Naive B cell (primary cell): ENCODE data around the gene PARG. TPM values are rescaled to one million over a fixed set of nuclear protein-coding genes. Genes with fewer than 3 reads are reported as not detected.
"Not testable (repeated sequence)": the region's sequence is repeated elsewhere in the genome, so short reads cannot be mapped to it uniquely, and the experiment has no call there.

Experiments
- ATAC-seq, 2 donors: fragments of 150-1000 bp; cut with Tn5 transposase; 2 replicates each; pipeline ENCODE4 v1.10.0; 2021; ENCODE audit warnings: low read depth in 2 of 2, mild to moderate bottlenecking in 2 of 2, moderate library complexity in 2 of 2
- DNase-seq: peaks from one replicate; pipeline ENCODE4 v3.0.0; 2022
- H3K27ac Mint-ChIP-seq, 6 donors: one replicate each; pipeline ENCODE4 v1.8.0; 2020 to 2022; ENCODE audit warnings: mild to moderate bottlenecking in 6 of 6, mixed read lengths in 6 of 6, moderate library complexity in 5 of 6, inconsistent platforms in 2 of 6
- H3K27me3 Mint-ChIP-seq, 3 donors: one replicate each; pipeline ENCODE4 v1.8.0; 2021 to 2022; ENCODE audit warnings: mixed read lengths in 3 of 3, mild to moderate bottlenecking in 1 of 3
- H3K36me3 Mint-ChIP-seq, 2 donors: one replicate each; pipeline ENCODE4 v1.8.0; 2020 to 2022; ENCODE audit warnings: mixed read lengths in 2 of 2, inconsistent platforms in 1 of 2, mild to moderate bottlenecking in 1 of 2
- H3K4me1 Mint-ChIP-seq, 3 donors: one replicate each; pipeline ENCODE4 v1.8.0; 2020 to 2022; ENCODE audit warnings: mixed read lengths in 3 of 3, inconsistent platforms in 1 of 3, mild to moderate bottlenecking in 1 of 3, moderate library complexity in 1 of 3
- H3K4me3 Mint-ChIP-seq, 8 donors: one replicate each; pipeline ENCODE4 v1.8.0; 2020 to 2022; ENCODE audit warnings: mild to moderate bottlenecking in 8 of 8, mixed read lengths in 8 of 8, moderate library complexity in 8 of 8, inconsistent platforms in 2 of 8
- H3K9me3 Mint-ChIP-seq, 7 donors: one replicate each; pipeline ENCODE4 v1.8.0; 2020 to 2022; ENCODE audit warnings: mixed read lengths in 7 of 7, mild to moderate bottlenecking in 5 of 7, inconsistent platforms in 2 of 7, moderate library complexity in 1 of 7
- polyA plus RNA-seq, 6 donors: library from polyadenylated mRNA; unstranded; fragments of 300-500 nt; fragmentation: Illumina TruSeq; gene quantifications; one replicate each; pipeline ENCODE4 v1.2.3, GENCODE V29; 2021; ENCODE audit warnings: low read depth in 6 of 6

PARG gene
- polyA plus RNA-seq, 6 donors from 2014 or later = 4.3 to 18.9 (median 10.8) TPM

GRCh38 chr10:49775014-49775413 lies 166.8 kb downstream of the PARG start:
- Mint-ChIP-seq H3K4me1 (no peaks in the 10 kb centered on the region), H3K4me3 (no peak overlapping the region), H3K36me3 (no peaks in the 10 kb centered on the region), H3K9me3 (peaks cover 0 to 13% (median 5%) of the 10 kb centered on the region in 7 donors), H3K27me3 (peaks cover 30 to 38% (median 32%) of the 10 kb centered on the region in 3 donors), H3K27ac (no peak overlapping the region)
- no peak for ATAC-seq
- DNase-seq = no peak

- H3K27ac Mint-ChIP-seq, DNase-seq, H3K36me3 Mint-ChIP-seq, H3K4me1 Mint-ChIP-seq, H3K9me3 Mint-ChIP-seq, ATAC-seq, H3K4me3 Mint-ChIP-seq: not testable (repeated sequence)
- peaks cover 29 to 44% (median 35%) of the 10 kb centered on the region in 3 donors for H3K27me3 Mint-ChIP-seq
Measured at GRCh38 chr10:49772944-49773343, 168.9 kb downstream of the PARG start.

GRCh38 chr10:49771046-49771445 lies 170.8 kb downstream of the PARG start:
- not testable (repeated sequence) for H3K27ac Mint-ChIP-seq, ATAC-seq, H3K4me3 Mint-ChIP-seq, DNase-seq, H3K4me1 Mint-ChIP-seq
- H3K36me3 Mint-ChIP-seq = peaks cover 10 to 11% of the 10 kb centered on the region in 2 donors
- H3K9me3 Mint-ChIP-seq = peaks cover 4 to 22% (median 12%) of the 10 kb centered on the region in 7 donors
- H3K27me3 Mint-ChIP-seq = peaks cover 42 to 62% (median 54%) of the 10 kb centered on the region in 3 donors

GRCh38 chr10:49769692-49770091 lies 172.1 kb downstream of the PARG start:
- Mint-ChIP-seq H3K36me3 (peaks cover 10 to 11% of the 10 kb centered on the region in 2 donors), H3K27ac (no peak overlapping the region), H3K4me1 (no peaks in the 10 kb centered on the region), H3K9me3 (peaks cover 4 to 22% (median 12%) of the 10 kb centered on the region in 7 donors), H3K4me3 (no peak overlapping the region), H3K27me3 (peaks cover 39 to 58% (median 54%) of the 10 kb centered on the region in 3 donors)
- DNase-seq = no peak
- ATAC-seq = no peak

GRCh38 chr10:49768731-49769130 lies 173.1 kb downstream of the PARG start:
- H3K27ac Mint-ChIP-seq = no peak overlapping the region
- H3K36me3 Mint-ChIP-seq = peaks cover 10 to 11% of the 10 kb centered on the region in 2 donors

GRCh38 chr10:49768329-49768728 lies 173.5 kb downstream of the PARG start:
- DNase-seq = no peak
- Mint-ChIP-seq H3K4me1 (no peaks in the 10 kb centered on the region), H3K4me3 (no peak overlapping the region), H3K27me3 (peaks cover 43 to 65% (median 61%) of the 10 kb centered on the region in 3 donors), H3K36me3 (peaks cover 10 to 11% of the 10 kb centered on the region in 2 donors), H3K9me3 (peaks cover 4 to 22% (median 12%) of the 10 kb centered on the region in 7 donors), H3K27ac (no peak overlapping the region)
- ATAC-seq = no peak

More at GRCh38 chr10:49768731-49769130, 173.1 kb downstream of the PARG start:
- H3K27me3 Mint-ChIP-seq = peaks cover 39 to 61% (median 57%) of the 10 kb centered on the region in 3 donors
- H3K9me3 Mint-ChIP-seq = peaks cover 4 to 22% (median 12%) of the 10 kb centered on the region in 7 donors
- ATAC-seq = no peak
- DNase-seq = no peak
- no peak overlapping the region for H3K4me3 Mint-ChIP-seq
- no peaks in the 10 kb centered on the region for H3K4me1 Mint-ChIP-seq

Other genes starting within 250 kb of the PARG start
- not detected for gene OGDHL, start 179.7 kb downstream of the PARG start, polyA plus RNA-seq
- gene TIMM23B, start within 50 bp of the PARG start, polyA plus RNA-seq = 10 to 100 TPM in 5 of 6 donors, 1 to 10 TPM in 1; 10.0 to 35.4 (median 15.1) TPM
- gene AGAP6, start 46.4 kb upstream of the PARG start, polyA plus RNA-seq = 1 to 10 TPM in 3 of 6 donors, under 1 TPM in 3; 0.36 to 3.3 (median 1.2) TPM
- gene WASHC2A, start 125.9 kb upstream of the PARG start, polyA plus RNA-seq = 10 to 100 TPM; 15.3 to 36.2 (median 20.6) TPM